HS-27A (cell line): Measurements from ENCODE around the gene ERFL.
"Not testable (repeated sequence)": the region's sequence is repeated elsewhere in the genome, so short reads cannot be mapped to it uniquely, and the experiment has no call there.

Experiments used
- DNase-seq: peaks from one replicate; pipeline ENCODE4 v3.0.0-alpha.2; 2012; ENCODE audit warnings: low read depth, missing footprints

The ERFL gene

GRCh38 chr19:41926763-41927496 is 1.3 kb downstream of the ERFL start:
- no peak for DNase-seq

GRCh38 chr19:41926028-41926762 is 2.1 kb downstream of the ERFL start:
- no peak for DNase-seq

DNA sequence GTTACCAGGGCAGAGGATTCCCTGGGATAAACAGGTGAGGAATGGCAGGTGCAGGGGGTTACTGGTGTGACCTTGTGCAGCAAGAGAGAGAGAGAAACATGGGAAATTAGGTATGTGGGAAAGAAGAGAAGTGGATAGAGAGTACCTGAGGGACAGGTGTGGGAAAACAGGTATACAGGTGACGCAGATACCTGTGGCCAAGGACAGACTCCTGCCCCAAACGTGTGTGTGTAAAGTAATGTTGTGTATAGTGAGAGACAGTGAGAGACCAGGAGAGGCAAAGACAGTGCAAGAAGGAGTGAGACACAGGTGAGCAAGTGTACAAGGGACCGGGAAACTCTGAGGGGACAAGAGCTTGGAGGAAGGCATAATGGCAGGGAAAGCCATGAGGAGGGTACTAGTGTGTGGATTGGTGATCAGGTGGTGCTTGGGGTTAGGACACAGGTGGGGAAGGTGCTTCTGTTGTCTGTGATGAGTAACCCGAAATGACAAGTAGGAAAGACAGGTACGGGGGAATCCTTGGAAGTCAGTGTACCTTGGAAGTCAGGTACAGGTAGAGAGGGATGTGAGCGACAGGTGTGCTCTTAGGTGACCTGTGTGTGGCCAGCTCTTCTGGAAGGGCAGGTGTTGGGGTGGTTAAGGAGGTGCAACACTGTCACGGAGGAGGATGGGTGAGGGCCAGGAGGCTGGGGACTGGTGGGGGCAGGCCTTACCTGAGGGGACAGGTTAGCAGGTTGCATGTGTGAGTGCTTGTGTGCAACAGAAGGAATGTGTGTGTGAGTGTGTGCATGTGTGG is 2.8 kb downstream of the ERFL start:
- no peak for DNase-seq

DNA sequence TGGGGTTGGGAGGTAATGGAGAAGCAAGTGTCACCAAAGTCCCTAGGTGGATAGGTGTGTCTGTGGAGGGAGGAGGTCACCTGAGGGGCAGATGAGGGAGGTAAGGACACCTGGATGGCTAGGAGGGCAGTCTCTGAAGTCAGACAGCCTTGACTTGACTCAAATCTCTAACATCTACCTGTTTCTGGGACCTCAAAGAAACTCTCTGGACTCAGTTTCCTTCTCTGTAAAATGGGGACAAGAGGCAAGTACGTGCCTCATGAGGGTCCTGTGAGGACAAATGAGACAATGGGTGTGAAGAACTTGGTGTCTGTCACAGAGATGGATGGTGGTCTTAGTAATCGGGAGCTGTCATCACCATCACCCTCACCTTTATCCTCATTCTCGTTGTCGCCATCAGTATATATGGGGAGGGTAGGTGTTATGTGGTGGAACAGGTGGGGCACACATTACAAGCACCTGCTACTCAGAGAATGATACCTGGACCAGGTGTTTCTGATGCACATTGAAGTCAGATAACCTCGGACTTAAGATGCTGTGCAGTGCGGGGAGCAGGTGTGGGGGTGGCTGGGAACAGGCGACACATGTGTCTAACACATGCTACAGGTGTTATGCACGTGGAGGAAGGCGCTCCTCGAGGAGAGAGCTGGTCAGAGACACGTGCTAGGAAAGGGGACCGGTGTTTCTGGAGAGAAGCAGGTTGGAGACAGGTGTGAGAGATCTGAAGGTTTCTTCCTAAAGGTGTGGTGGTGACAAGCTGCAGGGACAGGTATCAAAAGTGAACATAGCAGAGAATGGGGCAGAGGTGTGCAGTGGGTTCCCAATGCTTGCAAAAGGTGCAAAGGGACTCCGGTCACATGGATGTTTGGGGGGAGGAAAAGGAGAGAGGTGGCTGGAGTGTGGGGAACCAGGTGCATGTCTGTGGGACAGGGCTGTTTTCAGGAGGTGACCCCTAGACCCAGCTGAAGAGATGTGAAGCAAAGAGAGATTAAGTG is 3.8 kb downstream of the ERFL start:
- DNase-seq, result no peak

GRCh38 chr19:41923045-41923788 is 5.0 kb downstream of the ERFL start:
- DNase-seq, result no peak

- no peak for DNase-seq
Measured at GRCh38 chr19:41922585-41922984, 5.7 kb downstream of the ERFL start.

GRCh38 chr19:41921577-41922576 is 6.4 kb downstream of the ERFL start:
- no peak for DNase-seq

- DNase-seq, result no peak
Measured at GRCh38 chr19:41920882-41921576, 7.2 kb downstream of the ERFL start.

DNA sequence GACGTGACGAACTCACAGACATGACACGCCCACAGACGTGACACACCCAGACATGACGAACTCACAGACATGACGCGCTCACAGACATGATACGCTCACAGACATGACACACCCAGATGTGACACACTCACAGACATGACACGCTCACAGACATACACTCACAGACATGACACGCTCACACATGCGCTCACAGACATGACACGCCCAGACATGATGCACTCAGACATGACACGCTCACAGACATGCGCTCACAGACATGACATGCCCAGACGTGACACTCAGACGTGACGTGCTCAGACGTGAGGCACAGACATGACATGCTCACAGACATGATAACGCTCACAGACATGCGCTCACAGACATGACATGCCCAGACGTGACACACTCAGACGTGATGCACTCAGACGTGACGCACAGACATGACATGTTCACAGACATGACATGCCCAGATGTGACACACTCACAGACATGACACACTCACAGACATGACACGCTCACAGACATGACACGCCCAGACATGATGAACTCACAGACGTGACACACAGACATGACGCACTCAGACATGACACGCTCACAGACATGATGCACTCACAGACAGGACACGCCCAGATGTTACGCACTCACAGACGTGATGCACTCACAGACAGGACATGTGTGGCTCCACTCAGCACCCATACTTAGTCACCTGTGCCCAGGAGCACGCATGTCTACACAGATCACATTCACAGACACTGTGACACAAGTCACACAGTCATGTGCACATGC is 8.1 kb downstream of the ERFL start:
- no peak for DNase-seq

DNA sequence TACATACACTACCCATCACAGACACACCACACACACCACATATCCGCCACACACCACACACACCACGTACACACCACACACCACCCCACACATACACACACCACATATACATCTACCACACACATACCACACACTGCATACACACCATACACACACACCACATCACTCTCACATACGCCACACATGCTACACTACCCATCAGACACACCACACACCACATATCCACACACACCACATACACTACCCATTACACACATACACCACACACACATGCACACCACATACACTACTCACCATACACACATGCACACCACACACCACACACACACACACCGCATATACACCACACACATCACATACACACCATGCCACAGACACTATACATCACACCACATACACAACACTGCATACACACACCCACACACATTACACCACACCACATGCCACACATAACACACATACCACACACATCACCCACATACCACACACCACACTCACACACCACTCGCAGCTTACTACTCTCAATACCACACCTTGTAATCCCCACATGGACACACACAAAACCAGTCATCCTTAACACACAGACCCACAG is 9.5 kb downstream of the ERFL start:
- DNase-seq, result no peak

DNA sequence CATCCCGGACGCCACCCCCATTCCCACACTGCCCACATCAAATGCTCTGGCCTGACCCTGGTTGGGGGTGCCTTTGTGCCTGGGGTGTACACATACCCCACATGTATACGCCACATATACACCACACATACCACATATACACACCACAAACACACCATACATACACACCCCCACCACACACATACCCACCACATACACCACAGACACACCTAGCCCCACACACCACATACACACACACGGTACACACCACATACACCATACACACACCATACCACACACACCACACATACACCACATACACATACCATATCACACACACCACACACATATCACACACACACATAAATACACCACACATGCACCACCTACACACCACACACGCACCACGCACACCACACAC is 10.2 kb downstream of the ERFL start:
- no peak for DNase-seq

- DNase-seq, result no peak
Measured at GRCh38 chr19:41917676-41918075, 10.6 kb downstream of the ERFL start.

DNA sequence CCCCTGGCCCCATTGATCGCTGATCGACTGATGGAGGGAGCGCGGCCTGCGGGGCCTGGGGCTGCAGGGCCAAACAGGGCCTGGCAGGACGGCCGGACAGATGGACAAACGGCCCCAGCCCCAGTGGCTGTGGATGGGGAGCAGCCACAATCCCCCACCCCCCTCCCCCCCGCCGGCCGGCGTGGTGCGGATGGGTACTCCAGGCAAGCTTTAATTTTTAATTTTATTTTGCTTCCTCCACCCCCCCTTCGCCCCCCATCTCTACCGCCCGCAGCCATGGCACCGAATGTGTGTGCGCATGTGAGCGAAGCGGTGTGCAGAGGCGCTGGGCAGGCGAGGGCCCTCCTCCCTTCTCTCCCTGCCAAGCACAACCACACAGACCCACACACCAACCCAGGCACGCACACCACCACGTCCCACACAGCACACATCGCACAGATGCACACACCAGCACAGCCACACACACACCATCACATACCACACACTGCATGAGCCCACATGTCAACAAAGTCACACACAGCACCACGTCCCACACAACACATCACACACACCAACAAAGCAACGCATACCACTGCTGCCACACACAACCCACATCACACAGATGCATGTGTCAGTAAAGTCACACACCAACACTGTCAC is 12.4 kb downstream of the ERFL start:
- no peak for DNase-seq

DNA sequence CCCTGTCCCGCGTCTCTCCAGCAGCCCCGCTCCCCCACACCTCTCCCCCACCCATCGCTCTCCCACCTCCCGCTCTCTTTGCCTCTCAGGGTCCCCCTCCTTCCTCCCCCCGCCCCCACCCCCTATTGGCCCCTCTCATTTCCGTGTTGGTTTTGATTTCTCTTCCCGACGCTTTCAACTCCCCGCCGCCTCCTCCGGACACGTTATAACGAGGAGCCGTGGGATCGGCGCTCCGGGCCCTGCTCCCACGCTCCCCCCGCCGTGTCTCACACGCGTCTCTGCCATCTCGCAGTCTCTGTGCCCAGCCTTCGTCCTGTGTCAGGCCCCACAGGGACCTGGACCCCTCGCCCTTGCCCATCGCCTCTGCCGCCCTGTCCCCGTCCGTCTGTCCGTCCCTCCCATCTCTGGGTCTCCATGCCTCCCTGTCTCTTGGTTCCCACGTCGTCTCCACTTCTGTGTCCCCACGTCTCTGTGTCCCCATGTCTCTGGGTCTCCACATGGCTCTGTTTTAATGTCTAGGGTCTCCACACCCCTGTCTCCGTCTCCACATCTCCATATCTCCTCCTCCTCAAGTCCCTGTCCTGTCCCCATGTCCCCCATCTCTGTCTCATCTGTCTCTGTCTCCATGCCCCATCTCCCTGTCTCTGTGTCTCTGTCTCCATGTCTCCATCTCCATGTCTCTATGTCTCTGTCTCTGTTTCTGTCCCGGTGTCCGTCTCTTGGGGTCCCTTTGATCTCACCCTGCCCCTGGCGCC is 13.1 kb downstream of the ERFL start:
- no peak for DNase-seq

DNA sequence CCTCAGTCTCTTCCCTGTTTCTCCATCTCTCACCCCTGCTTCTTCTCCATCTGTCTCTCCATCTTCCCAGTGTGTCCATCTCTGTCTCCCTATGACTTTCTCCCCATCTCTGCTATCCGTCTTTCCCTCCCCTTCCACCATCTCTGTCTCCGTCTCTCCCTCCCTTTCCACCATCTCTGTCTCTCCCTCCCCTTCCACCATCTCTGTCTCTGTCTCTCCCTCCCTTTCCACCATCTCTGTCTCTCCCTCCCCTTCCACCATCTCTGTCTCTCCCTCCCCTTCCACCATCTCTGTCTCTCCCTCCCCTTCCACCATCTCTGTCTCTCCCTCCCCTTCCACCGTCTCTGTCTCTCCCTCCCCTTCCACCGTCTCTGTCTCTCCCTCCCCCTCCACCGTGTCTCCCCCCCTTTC is 13.8 kb downstream of the ERFL start:
- DNase-seq, result not testable (repeated sequence)
